ENCODE data around the gene RIN2.

DNA sequence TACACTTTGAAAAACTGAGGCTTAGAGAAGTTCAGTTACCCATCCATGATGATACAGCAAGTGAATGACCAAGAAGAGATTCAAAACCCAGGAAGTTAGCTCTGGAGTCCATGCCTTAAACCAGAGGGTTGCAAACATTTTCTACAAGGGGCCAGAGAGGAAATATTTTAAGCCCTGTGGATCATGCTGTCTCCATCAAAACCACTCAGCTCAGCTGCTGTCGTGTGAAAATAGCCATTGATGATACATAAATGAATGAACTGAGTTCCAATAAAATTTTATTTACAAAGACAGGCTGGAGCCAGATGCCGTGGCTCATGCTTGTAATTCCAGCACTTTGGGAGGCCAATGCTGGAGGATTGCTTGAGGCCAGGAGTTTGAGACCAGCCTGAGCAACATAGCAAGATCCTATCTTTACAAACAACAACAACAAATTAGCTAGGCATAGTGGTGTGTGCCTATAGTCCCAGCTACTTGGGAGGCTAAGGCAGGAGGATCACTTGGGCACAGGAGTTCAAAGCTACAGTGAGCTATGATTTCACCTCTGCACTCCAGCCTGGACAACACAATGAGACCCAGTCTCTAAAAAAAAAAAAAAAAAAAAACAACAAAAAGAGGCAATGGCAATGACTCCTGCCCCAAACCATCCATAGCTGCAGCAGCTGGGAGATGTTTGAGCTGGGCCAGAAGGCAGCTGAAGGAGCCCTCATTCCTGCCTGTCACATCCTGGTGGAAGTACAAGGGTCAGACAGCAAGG is 44.1 kb upstream of the RIN2 start:
- TF ChIP-seq CTCF (IDR thresholded peaks at IDR 0.05; ENCODE audit: low read depth, low read length) = no peak
- no peak for TF ChIP-seq POLR2A (IDR thresholded peaks at IDR 0.05; ENCODE audit: extremely low read depth, insufficient read length)
- TF ChIP-seq MAX (IDR thresholded peaks at IDR 0.05; ENCODE audit: low read depth, low read length) = no peak
- TF ChIP-seq MYC (IDR thresholded peaks at IDR 0.05; ENCODE audit: low read depth, low read length) = no peak
